HepG2 (cell line): ENCODE results near the gene ANKHD1. TPM values are rescaled to one million over a fixed set of nuclear protein-coding genes. Genes with fewer than 3 reads are reported as not detected.

Experiments
- AFF4 ChIP-seq: sonication (generic); formaldehyde crosslinking; IDR thresholded peaks from 2 replicates; pipeline ENCODE4 v1.4.0; 2020; ENCODE audit warnings: missing genetic modification reagents
- ATF1 ChIP-seq: IDR thresholded peaks from 2 replicates; pipeline ENCODE4 v1.6.1; 2016; ENCODE audit warnings: mild to moderate bottlenecking, control low read depth
- CEBPB ChIP-seq: IDR thresholded peaks from 2 replicates; pipeline ENCODE4 v1.6.1; 2011; ENCODE audit warnings: low read depth, low read length, improper control_type of control experiment, borderline replicate concordance
- CENPT ChIP-seq: sonication (generic); formaldehyde crosslinking; IDR thresholded peaks from 2 replicates; pipeline ENCODE4 v1.8.0; 2022; ENCODE audit warnings: low read depth, mild to moderate bottlenecking, moderate library complexity, missing genetic modification reagents
- CREBL2 ChIP-seq: sonication (generic); formaldehyde crosslinking; IDR thresholded peaks from 2 replicates; pipeline ENCODE4 v1.8.1; 2023; ENCODE audit warnings: missing genetic modification reagents, mild to moderate bottlenecking, borderline replicate concordance
- ELF3 ChIP-seq: IDR thresholded peaks from 2 replicates; pipeline ENCODE4 v1.6.1; 2016; ENCODE audit warnings: missing genetic modification reagents, missing compliant biosample characterization
- GABPA ChIP-seq, 2 experiments: IDR thresholded peaks; 2 replicates each; pipeline ENCODE4 v1.6.1; 2011 to 2016; ENCODE audit warnings: low read depth in 2 of 2, low read length in 1 of 2, missing biosample characterization in 1 of 2, missing genetic modification characterization in 1 of 2
- GFI1 ChIP-seq: sonication (generic); formaldehyde crosslinking; IDR thresholded peaks from 2 replicates; pipeline ENCODE4 v1.5.0; 2020; ENCODE audit warnings: missing genetic modification reagents, mild to moderate bottlenecking, borderline replicate concordance
- HOXA9 ChIP-seq: sonication (generic); formaldehyde crosslinking; IDR thresholded peaks from 2 replicates; pipeline ENCODE4 v1.8.1; 2022; ENCODE audit warnings: missing genetic modification reagents, mild to moderate bottlenecking, moderate library complexity, borderline replicate concordance
- LCORL ChIP-seq, 2 experiments: fragments of 450-650 bp in 1 of 2; sonication (generic) in 1 of 2; formaldehyde crosslinking in 1 of 2; IDR thresholded peaks; 2 replicates each; pipeline versions ENCODE4 v1.5.0 to v1.6.1; 2017 to 2020; ENCODE audit warnings: antibody characterized with exemption in 1 of 2, missing genetic modification reagents in 1 of 2
- NRL ChIP-seq: sonication (generic); formaldehyde crosslinking; IDR thresholded peaks from 2 replicates; pipeline ENCODE4 v1.5.0; 2020; ENCODE audit warnings: missing genetic modification reagents, mild to moderate bottlenecking, moderate library complexity, borderline replicate concordance
- SRY ChIP-seq: sonication (generic); formaldehyde crosslinking; IDR thresholded peaks from 2 replicates; pipeline ENCODE4 v1.8.0; 2022; ENCODE audit warnings: mild to moderate bottlenecking, missing genetic modification reagents
- ZBTB38 ChIP-seq: sonication (generic); formaldehyde crosslinking; IDR thresholded peaks from 2 replicates; pipeline ENCODE4 v1.5.1; 2020; ENCODE audit warnings: mild to moderate bottlenecking, missing genetic modification reagents
- ZBTB8A ChIP-seq: sonication (generic); formaldehyde crosslinking; IDR thresholded peaks from 2 replicates; pipeline ENCODE4 v1.4.0; 2020; ENCODE audit warnings: mild to moderate bottlenecking, low read depth, missing genetic modification reagents, borderline replicate concordance
- ZNF160 ChIP-seq: sonication (generic); formaldehyde crosslinking; IDR thresholded peaks from 2 replicates; pipeline ENCODE4 v1.8.0; 2022; ENCODE audit warnings: mild to moderate bottlenecking, inconsistent platforms, missing genetic modification reagents
- ZNF556 ChIP-seq: sonication (generic); formaldehyde crosslinking; IDR thresholded peaks from 2 replicates; pipeline ENCODE4 v1.4.0; 2020; ENCODE audit warnings: mild to moderate bottlenecking, missing genetic modification reagents, borderline replicate concordance
- ZNF619 ChIP-seq: sonication (generic); formaldehyde crosslinking; IDR thresholded peaks from 2 replicates; pipeline ENCODE4 v1.4.0; 2020; ENCODE audit warnings: mild to moderate bottlenecking, missing genetic modification reagents
- ZNF777 ChIP-seq: sonication (generic); formaldehyde crosslinking; IDR thresholded peaks from 2 replicates; pipeline ENCODE4 v1.4.0; 2020; ENCODE audit warnings: missing genetic modification reagents
- ZZZ3 ChIP-seq: sonication (generic); formaldehyde crosslinking; IDR thresholded peaks from 2 replicates; pipeline ENCODE4 v1.4.0; 2020; ENCODE audit warnings: missing genetic modification reagents, mild to moderate bottlenecking, borderline replicate concordance
- polyA plus RNA-seq, 8 experiments: library from polyadenylated mRNA; depleted of rRNA in 3 of 8; stranded (reverse) in 7 of 8; unstranded in 1 of 8; fragments of >200 nt; fragmentation: Illumina TruSeq in 4 of 8; extraction: Trizol in 4 of 8; gene quantifications; 2 replicates each; pipeline versions ENCODE4 v1.2.1 to v1.2.3, GENCODE V29; 2011 to 2016; ENCODE audit warnings: low read depth in 4 of 8, missing spikeins in 1 of 8, mixed read lengths in 1 of 8; ENCODE audit not compliant: insufficient read depth in 1 of 8
- total RNA-seq, 5 experiments: library from RNA; depleted of rRNA; stranded (reverse); fragments of >200 nt; fragmentation: Illumina TruSeq; extraction: Trizol; gene quantifications; 2 replicates each; pipeline ENCODE4 v1.2.3, GENCODE V29; 2016; ENCODE audit warnings: low read depth in 1 of 5
- TF ChIP-seq, protein P1 (sequence below): IDR thresholded peaks from 2 replicates; pipeline ENCODE4 v1.6.1; 2016; ENCODE audit warnings: missing compliant biosample characterization, missing genetic modification reagents, borderline replicate concordance
- TF ChIP-seq, protein P2 (sequence below): sonication (generic); formaldehyde crosslinking; IDR thresholded peaks from 2 replicates; pipeline ENCODE4 v1.4.0; 2020; ENCODE audit warnings: missing genetic modification reagents, low read depth, mild to moderate bottlenecking, borderline replicate concordance

The ANKHD1 gene
- total and polyA plus RNA-seq, 2 of the 13 experiments (the other 11 are each of a cell fraction or from before 2014, with no cell fraction given), result 69.9 to 82.0 TPM

DNA sequence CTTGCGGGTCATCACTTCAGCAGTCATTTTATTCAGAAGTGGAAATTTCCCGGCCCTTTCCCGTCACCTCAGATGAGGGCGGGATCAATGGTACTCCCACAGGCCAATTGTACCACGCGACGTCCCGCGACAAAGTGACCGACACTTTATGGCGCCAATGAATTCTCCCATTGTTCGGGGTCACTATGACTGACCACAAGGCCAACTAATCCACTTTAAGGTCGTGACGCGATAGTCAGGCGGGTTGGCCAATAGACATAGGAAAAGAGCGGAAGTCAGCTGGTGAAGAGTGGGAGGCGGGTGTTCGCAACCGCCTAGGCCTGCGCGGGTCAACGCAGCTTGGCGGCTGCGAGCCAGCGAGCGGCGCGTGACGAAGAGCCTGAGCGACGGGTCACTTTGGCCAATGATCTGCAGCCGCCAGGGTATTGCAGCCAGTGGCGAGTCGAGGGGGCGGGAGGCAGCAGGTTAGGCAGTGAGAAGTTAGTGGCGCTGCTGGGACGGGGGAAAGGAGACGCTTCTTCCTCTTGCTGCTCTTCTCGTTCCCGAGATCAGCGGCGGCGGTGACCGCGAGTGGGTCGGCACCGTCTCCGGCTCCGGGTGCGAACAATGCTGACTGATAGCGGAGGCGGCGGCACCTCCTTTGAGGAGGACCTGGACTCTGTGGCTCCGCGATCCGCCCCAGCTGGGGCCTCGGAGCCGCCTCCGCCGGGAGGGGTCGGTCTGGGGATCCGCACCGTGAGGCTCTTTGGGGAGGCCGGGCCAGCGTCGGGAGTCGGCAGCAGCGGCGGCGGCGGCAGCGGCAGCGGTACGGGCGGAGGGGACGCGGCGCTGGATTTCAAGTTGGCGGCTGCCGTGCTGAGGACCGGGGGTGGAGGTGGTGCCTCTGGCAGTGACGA is at the start of gene ANKHD1 (continued):
- TF ChIP-seq, protein P1, sequence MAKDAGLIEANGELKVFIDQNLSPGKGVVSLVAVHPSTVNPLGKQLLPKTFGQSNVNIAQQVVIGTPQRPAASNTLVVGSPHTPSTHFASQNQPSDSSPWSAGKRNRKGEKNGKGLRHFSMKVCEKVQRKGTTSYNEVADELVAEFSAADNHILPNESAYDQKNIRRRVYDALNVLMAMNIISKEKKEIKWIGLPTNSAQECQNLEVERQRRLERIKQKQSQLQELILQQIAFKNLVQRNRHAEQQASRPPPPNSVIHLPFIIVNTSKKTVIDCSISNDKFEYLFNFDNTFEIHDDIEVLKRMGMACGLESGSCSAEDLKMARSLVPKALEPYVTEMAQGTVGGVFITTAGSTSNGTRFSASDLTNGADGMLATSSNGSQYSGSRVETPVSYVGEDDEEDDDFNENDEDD (CRISPR knock-in tag), result peak; percentile 48; the same call in 1 of the 2 replicates
- TF ChIP-seq ZNF160 (peak; percentile 50; the same call in 1 of the 2 replicates), GABPA (IDR thresholded peaks at IDR 0.05; ENCODE audit: low read depth, low read length) (peak; percentile 84), GABPA (CRISPR knock-in tag; IDR thresholded peaks at IDR 0.05; ENCODE audit: low read depth) (peak; percentile 97), CENPT (CRISPR knock-in tag) (0 out of 2 replicates have a peak, but pooled peaks have one; percentile 79), LCORL (IDR thresholded peaks at IDR 0.05) (no peak), LCORL (CRISPR knock-in tag; IDR thresholded peaks at IDR 0.05) (peak; percentile 35; the same call in 1 of the 2 replicates), ZNF556 (CRISPR knock-in tag) (no peak), ATF1 (CRISPR knock-in tag) (peak; percentile 97), ZZZ3 (peak; percentile 6; the same call in 1 of the 2 replicates), ZBTB38 (no peak), ZBTB8A (0 out of 2 replicates have a peak, but pooled peaks have one; percentile 72), SRY (CRISPR knock-in tag) (0 out of 2 replicates have a peak, but pooled peaks have one; percentile 9), ZNF619 (CRISPR knock-in tag) (no peak), GFI1 (CRISPR knock-in tag) (no peak; the same call in 1 of the 2 replicates), HOXA9 (CRISPR knock-in tag) (peak; percentile 37; the same call in 1 of the 2 replicates), CEBPB (0 out of 2 replicates have a peak, but pooled peaks have one; percentile 25), ZNF777 (CRISPR knock-in tag) (peak; percentile 68), AFF4 (CRISPR knock-in tag) (0 out of 2 replicates have a peak, but pooled peaks have one; percentile 53), CREBL2 (CRISPR knock-in tag) (no peak), ELF3 (CRISPR knock-in tag) (peak; percentile 71), NRL (0 out of 2 replicates have a peak, but pooled peaks have one; percentile 14)
- TF ChIP-seq, protein P2, sequence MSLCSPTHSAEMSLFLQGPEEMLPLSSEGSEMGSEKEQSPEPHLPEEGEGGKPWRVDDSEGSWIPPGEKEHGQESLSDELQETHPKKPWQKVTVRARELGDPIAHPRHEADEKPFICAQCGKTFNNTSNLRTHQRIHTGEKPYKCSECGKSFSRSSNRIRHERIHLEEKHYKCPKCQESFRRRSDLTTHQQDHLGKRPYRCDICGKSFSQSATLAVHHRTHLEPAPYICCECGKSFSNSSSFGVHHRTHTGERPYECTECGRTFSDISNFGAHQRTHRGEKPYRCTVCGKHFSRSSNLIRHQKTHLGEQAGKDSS (CRISPR knock-in tag), result 0 out of 2 replicates have a peak, but pooled peaks have one; percentile 4
